CD8-positive, alpha-beta memory T cell (primary cell): ENCODE measurements around the gene IL1RAPL1. TPM values are rescaled to one million over a fixed set of nuclear protein-coding genes. Genes with fewer than 3 reads are reported as not detected.

Experiments used
- CTCF ChIA-PET: fragments of 350-600 bp; sonication (Branson Sonifier 250); formaldehyde crosslinking; loops from one replicate; lab custom pipeline; 2021; ENCODE audit warnings: antibody characterized with exemption; lab: Charles Lee
- POLR2A ChIA-PET: fragments of 350-600 bp; sonication (Branson Sonifier 250); formaldehyde crosslinking; loops from one replicate; lab custom pipeline; 2021; ENCODE audit warnings: antibody characterized with exemption; lab: Charles Lee
- DNase-seq, 5 donors: peaks; one replicate each; pipeline versions ENCODE4 v3.0.0 to v3.0.0-alpha.2; 2020 to 2022; ENCODE audit warnings: mixed read lengths in 1 of 5
- H3K27ac ChIP-seq: one replicate; pipeline ENCODE4 v1.7.0; 2013; ENCODE audit warnings: low read depth, mild to moderate bottlenecking, low read length, moderate library complexity
- H3K27me3 ChIP-seq: 2 replicates; pipeline ENCODE4 v1.7.0; 2013; ENCODE audit warnings: low read length, mild to moderate bottlenecking; ENCODE audit not compliant: insufficient read depth, poor library complexity, severe bottlenecking
- H3K36me3 ChIP-seq: 2 replicates; pipeline ENCODE4 v1.7.0; 2013; ENCODE audit warnings: mild to moderate bottlenecking, low read length, moderate library complexity; ENCODE audit not compliant: insufficient read depth
- H3K4me1 ChIP-seq: 2 replicates; pipeline ENCODE4 v1.7.0; 2013; ENCODE audit warnings: mild to moderate bottlenecking, low read length, moderate library complexity; ENCODE audit not compliant: insufficient read depth
- H3K4me3 ChIP-seq: 2 replicates; pipeline ENCODE4 v1.7.0; 2013; ENCODE audit warnings: mild to moderate bottlenecking, low read length
- H3K9me3 ChIP-seq: 2 replicates; pipeline ENCODE4 v1.7.0; 2013; ENCODE audit warnings: mild to moderate bottlenecking, low read length
- H3K27ac Mint-ChIP-seq, 8 donors: one replicate each; pipeline ENCODE4 v1.8.0; 2020 to 2021; ENCODE audit warnings: mixed read lengths in 8 of 8, mild to moderate bottlenecking in 6 of 8, inconsistent platforms in 3 of 8, moderate library complexity in 3 of 8
- H3K27me3 Mint-ChIP-seq, 2 donors: one replicate each; pipeline ENCODE4 v1.8.0; 2020 to 2021; ENCODE audit warnings: mixed read lengths in 2 of 2, mild to moderate bottlenecking in 1 of 2, moderate library complexity in 1 of 2
- H3K36me3 Mint-ChIP-seq, 3 donors: one replicate each; pipeline ENCODE4 v1.8.0; 2020 to 2021; ENCODE audit warnings: mixed read lengths in 3 of 3, inconsistent platforms in 1 of 3, mild to moderate bottlenecking in 1 of 3
- H3K4me1 Mint-ChIP-seq, 3 donors: one replicate each; pipeline ENCODE4 v1.8.0; 2020 to 2021; ENCODE audit warnings: mixed read lengths in 3 of 3, inconsistent platforms in 1 of 3, mild to moderate bottlenecking in 1 of 3
- H3K4me3 Mint-ChIP-seq, 7 donors: one replicate each; pipeline ENCODE4 v1.8.0; 2020 to 2021; ENCODE audit warnings: mixed read lengths in 7 of 7, mild to moderate bottlenecking in 6 of 7, moderate library complexity in 4 of 7, inconsistent platforms in 2 of 7
- H3K9me3 Mint-ChIP-seq, 5 donors: one replicate each; pipeline ENCODE4 v1.8.0; 2020 to 2022; ENCODE audit warnings: mixed read lengths in 5 of 5, mild to moderate bottlenecking in 3 of 5, moderate library complexity in 2 of 5, inconsistent platforms in 1 of 5
- polyA plus RNA-seq: library from polyadenylated mRNA; unstranded; fragments of 300-500 nt; fragmentation: Illumina TruSeq; gene quantifications from one replicate; pipeline ENCODE4 v1.2.3, GENCODE V29; 2021
- total RNA-seq, 2 experiments: library from RNA; stranded (reverse); gene quantifications; one replicate each; pipeline ENCODE4 v1.2.3, GENCODE V29; 2021

The IL1RAPL1 gene
- total and polyA plus RNA-seq, 3 experiments from 2014 or later: not detected

DNA sequence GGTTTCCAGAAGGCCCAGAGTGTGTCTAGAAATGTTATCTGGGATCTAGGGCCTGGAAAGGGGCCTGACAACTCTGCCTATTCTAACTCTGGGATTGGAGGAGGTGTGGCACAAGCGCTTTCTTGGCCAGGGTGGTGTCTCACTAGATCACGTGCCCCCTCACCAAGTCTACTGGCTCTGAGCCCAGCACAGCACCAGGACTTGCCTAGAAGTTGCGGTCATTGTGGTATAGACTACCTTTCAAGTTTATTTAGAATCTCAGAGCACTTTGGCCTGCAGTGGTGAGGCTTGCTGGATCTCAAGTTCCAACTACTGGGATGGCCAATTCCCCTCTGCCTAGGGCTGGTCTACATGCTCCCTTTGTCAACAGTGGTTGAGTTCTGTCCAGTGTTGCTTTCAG, 1404.8 kb downstream of the IL1RAPL1 start:
- Histone ChIP-seq H3K36me3 (no peaks in the 10 kb centered on the region), H3K27me3 (no peaks in the 10 kb centered on the region), H3K9me3 (no peaks in the 10 kb centered on the region), H3K4me3 (no peak overlapping the region), H3K4me1 (no peaks in the 10 kb centered on the region), H3K27ac (no peak overlapping the region)
- CTCF ChIA-PET: no interaction called here
- H3K4me3 Mint-ChIP-seq: no peak overlapping the region
- no peak for DNase-seq
- peaks cover 3 to 12% (median 7%) of the 10 kb centered on the region in 5 donors for H3K9me3 Mint-ChIP-seq
- H3K27ac Mint-ChIP-seq: no peak overlapping the region
- POLR2A ChIA-PET: no interaction called here
- H3K4me1 Mint-ChIP-seq: no peaks in the 10 kb centered on the region
- H3K36me3 Mint-ChIP-seq: no peaks in the 10 kb centered on the region
- no peaks in the 10 kb centered on the region for H3K27me3 Mint-ChIP-seq

DNA sequence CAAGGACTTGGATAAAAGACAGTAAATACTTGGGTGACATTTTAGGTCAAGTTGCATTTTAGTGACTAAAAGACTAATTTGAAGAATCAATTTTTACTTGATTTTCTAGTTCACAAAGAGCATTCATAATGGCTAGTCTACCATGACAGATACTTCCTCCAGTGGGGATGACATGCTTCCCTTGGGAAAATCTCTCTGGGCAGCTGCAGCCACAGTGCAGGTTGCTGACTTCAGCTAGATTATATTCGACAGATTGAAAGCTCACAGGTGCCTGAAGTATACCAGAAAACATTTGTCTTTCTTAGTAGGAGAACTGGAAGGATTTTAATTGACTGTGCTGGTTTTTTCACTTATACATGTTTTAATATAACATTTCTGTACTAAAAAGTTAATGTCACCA, 1418.6 kb downstream of the IL1RAPL1 start:
- Mint-ChIP-seq H3K4me1 (no peaks in the 10 kb centered on the region), H3K27ac (no peak overlapping the region), H3K4me3 (no peak overlapping the region), H3K27me3 (peaks cover 0 to 3% of the 10 kb centered on the region in 2 donors), H3K9me3 (peaks cover under 1 to 4% (median 3%) of the 10 kb centered on the region in 5 donors), H3K36me3 (no peaks in the 10 kb centered on the region)
- Histone ChIP-seq H3K4me3 (no peak overlapping the region), H3K27me3 (no peaks in the 10 kb centered on the region), H3K27ac (no peak overlapping the region), H3K9me3 (no peaks in the 10 kb centered on the region), H3K36me3 (no peaks in the 10 kb centered on the region), H3K4me1 (no peaks in the 10 kb centered on the region)
- ChIA-PET POLR2A (no interaction called here), CTCF (no interaction called here)
- DNase-seq: no peak
